ENCODE data around the gene NPY5R. TPM values are rescaled to one million over a fixed set of nuclear protein-coding genes. Genes with fewer than 3 reads are reported as not detected.

NPY5R gene
- total RNA-seq, 2 donors from 2014 or later = 0.24 to 0.30 TPM

- DNase-seq (ENCODE audit: low spot score) = no peak
- H3K4me1 ChIP-seq = peaks cover 0 to 14% of the 10 kb centered on the region in 2 donors
- H3K27ac ChIP-seq = peak overlapping the region; percentile 11 to 28
- no peaks in the 10 kb centered on the region for H3K9me3 ChIP-seq
- peaks cover 2 to 8% of the 10 kb centered on the region in 2 donors for H3K27me3 ChIP-seq
- no peak for TF ChIP-seq CTCF (IDR thresholded peaks at IDR 0.05)
- H3K4me3 ChIP-seq = peak overlapping the region; percentile 19 to 52
- no peaks in the 10 kb centered on the region for H3K36me3 ChIP-seq
These were observed 744 bp downstream of the NPY5R start for GRCh38 chr4:163344147-163345125.

- no peak for TF ChIP-seq CTCF (IDR thresholded peaks at IDR 0.05)
- no peaks in the 10 kb centered on the region for H3K4me1 ChIP-seq
- no peak overlapping the region for H3K27ac ChIP-seq
- H3K4me3 ChIP-seq = no peak overlapping the region
- no peaks in the 10 kb centered on the region for H3K36me3 ChIP-seq
- H3K9me3 ChIP-seq = no peaks in the 10 kb centered on the region
- DNase-seq (ENCODE audit: low spot score) = no peak
- H3K27me3 ChIP-seq = peaks cover 0 to 2% of the 10 kb centered on the region in 2 donors
These were observed 7.0 kb downstream of the NPY5R start for GRCh38 chr4:163350672-163351071.

- no peak overlapping the region for H3K4me3 ChIP-seq
- no peaks in the 10 kb centered on the region for H3K36me3 ChIP-seq
- H3K4me1 ChIP-seq = no peaks in the 10 kb centered on the region
- no peaks in the 10 kb centered on the region for H3K27me3 ChIP-seq
- H3K9me3 ChIP-seq = no peaks in the 10 kb centered on the region
- no peak overlapping the region for H3K27ac ChIP-seq
- no peak for DNase-seq (ENCODE audit: low spot score)
- TF ChIP-seq CTCF (IDR thresholded peaks at IDR 0.05) = no peak
These were observed 9.4 kb downstream of the NPY5R start for GRCh38 chr4:163353054-163353453.

GRCh38 chr4:163356104-163356503, 12.4 kb downstream of the NPY5R start:
- Histone ChIP-seq H3K27ac (no peak overlapping the region), H3K4me1 (no peaks in the 10 kb centered on the region), H3K9me3 (no peaks in the 10 kb centered on the region), H3K36me3 (no peaks in the 10 kb centered on the region), H3K4me3 (no peak overlapping the region), H3K27me3 (no peaks in the 10 kb centered on the region)
- no peak for TF ChIP-seq CTCF (IDR thresholded peaks at IDR 0.05)
- DNase-seq (ENCODE audit: low spot score) = no peak

- no peak for TF ChIP-seq CTCF (IDR thresholded peaks at IDR 0.05)
- Histone ChIP-seq H3K9me3 (no peaks in the 10 kb centered on the region), H3K4me3 (no peak overlapping the region), H3K27me3 (no peaks in the 10 kb centered on the region), H3K4me1 (no peaks in the 10 kb centered on the region), H3K27ac (no peak overlapping the region), H3K36me3 (no peaks in the 10 kb centered on the region)
- DNase-seq (ENCODE audit: low spot score) = no peak
These were observed 24.0 kb downstream of the NPY5R start for GRCh38 chr4:163367651-163368050.
